ENCODE results near the gene NPPB. TPM values are rescaled to one million over a fixed set of nuclear protein-coding genes. Genes with fewer than 3 reads are reported as not detected.

The NPPB gene
- total and polyA plus RNA-seq, 2 experiments from 2014 or later: 0.95 TPM; not detected in 1

DNA sequence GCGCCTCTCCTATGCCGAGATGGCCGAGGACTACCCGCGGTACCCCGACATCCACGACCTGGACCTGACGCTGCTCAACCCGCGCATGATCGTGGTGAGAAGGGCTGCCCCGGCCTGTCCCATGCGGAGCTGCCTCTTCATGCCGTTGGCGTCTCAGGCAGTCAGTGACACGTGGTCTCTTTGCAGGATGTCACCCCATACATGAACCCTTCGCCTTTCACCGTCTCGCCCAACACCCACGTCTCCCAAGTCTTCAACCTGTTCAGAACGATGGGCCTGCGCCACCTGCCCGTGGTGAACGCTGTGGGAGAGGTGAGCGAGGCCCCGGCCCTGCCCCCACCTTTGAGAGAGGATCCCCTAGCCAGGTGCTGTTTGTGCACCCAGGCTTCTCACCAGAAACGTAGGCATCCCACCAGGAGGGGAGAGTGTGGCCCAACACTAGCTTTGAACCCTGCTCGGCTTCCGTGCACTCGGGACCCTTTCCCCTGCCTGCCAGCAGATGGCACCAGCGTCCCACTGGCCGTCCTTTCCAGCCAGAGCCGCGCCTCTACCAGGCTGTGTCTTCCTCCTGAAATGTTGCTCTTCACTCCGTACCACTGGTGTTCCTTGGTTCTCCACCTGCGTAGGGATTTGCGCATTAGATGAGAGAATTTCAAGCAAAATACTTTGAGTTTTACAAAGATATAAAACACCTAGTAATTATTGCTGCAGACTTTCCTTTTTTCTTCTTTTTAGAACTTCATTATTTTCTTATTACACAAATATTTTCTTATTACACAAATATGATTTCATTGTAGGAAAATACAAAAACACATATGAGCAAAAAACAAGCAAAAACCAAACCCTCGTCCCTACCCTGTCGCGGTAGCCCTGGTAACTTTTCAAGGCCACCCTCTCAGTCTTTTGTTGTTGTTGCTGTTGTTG, 20.1 kb downstream of the NPPB start:
- H3K79me2 ChIP-seq (replicated peaks; ENCODE audit: insufficient read depth): no peaks in the 10 kb centered on the region
- H3K4me2 ChIP-seq: no peak overlapping the region
- no peaks in the 10 kb centered on the region for H3K4me1 ChIP-seq (ENCODE audit: insufficient read depth)
- Mint-ChIP-seq H3K9me3 (no peaks in the 10 kb centered on the region), H3K27ac (peak overlapping the region; percentile 93), H3K36me3 (ENCODE audit: low read depth) (peaks cover 88% of the 10 kb centered on the region), H3K4me3 (no peak overlapping the region; the same call in 2 of the 3 replicates), H3K4me1 (no peaks in the 10 kb centered on the region; the same call in 2 of the 3 replicates), H3K27me3 (ENCODE audit: insufficient read depth, low read depth, poor library complexity) (peaks cover 11% of the 10 kb centered on the region)
- peaks cover 37% of the 10 kb centered on the region for H3F3A ChIP-seq (replicated peaks; ENCODE audit: low read depth)
- H3K36me3 ChIP-seq (ENCODE audit: insufficient read depth): peaks cover 65% of the 10 kb centered on the region
- DNase-seq (ENCODE audit: low spot score) (peak; percentile 80), ATAC-seq (peak; percentile 98)
- no peaks in the 10 kb centered on the region for H3K9me2 ChIP-seq (ENCODE audit: insufficient read depth)
- no peak overlapping the region for H3K4me3 ChIP-seq
- H4K20me1 ChIP-seq (replicated peaks; ENCODE audit: insufficient read depth): peaks cover 18% of the 10 kb centered on the region; the same call in 1 of the 2 replicates
- no peak overlapping the region for H2AFZ ChIP-seq
- no peaks in the 10 kb centered on the region for H3K27me3 ChIP-seq (ENCODE audit: insufficient read depth)
- TF ChIP-seq POLR2AphosphoS5 (IDR thresholded peaks at IDR 0.05; ENCODE audit: low read depth): no peak
- TF ChIP-seq, protein P1, sequence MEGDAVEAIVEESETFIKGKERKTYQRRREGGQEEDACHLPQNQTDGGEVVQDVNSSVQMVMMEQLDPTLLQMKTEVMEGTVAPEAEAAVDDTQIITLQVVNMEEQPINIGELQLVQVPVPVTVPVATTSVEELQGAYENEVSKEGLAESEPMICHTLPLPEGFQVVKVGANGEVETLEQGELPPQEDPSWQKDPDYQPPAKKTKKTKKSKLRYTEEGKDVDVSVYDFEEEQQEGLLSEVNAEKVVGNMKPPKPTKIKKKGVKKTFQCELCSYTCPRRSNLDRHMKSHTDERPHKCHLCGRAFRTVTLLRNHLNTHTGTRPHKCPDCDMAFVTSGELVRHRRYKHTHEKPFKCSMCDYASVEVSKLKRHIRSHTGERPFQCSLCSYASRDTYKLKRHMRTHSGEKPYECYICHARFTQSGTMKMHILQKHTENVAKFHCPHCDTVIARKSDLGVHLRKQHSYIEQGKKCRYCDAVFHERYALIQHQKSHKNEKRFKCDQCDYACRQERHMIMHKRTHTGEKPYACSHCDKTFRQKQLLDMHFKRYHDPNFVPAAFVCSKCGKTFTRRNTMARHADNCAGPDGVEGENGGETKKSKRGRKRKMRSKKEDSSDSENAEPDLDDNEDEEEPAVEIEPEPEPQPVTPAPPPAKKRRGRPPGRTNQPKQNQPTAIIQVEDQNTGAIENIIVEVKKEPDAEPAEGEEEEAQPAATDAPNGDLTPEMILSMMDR (conservative IDR thresholded peaks at IDR 0.05; ENCODE audit: low read depth in 2 of 2): peak; percentile 98 to 100
- TF ChIP-seq, protein P2, sequence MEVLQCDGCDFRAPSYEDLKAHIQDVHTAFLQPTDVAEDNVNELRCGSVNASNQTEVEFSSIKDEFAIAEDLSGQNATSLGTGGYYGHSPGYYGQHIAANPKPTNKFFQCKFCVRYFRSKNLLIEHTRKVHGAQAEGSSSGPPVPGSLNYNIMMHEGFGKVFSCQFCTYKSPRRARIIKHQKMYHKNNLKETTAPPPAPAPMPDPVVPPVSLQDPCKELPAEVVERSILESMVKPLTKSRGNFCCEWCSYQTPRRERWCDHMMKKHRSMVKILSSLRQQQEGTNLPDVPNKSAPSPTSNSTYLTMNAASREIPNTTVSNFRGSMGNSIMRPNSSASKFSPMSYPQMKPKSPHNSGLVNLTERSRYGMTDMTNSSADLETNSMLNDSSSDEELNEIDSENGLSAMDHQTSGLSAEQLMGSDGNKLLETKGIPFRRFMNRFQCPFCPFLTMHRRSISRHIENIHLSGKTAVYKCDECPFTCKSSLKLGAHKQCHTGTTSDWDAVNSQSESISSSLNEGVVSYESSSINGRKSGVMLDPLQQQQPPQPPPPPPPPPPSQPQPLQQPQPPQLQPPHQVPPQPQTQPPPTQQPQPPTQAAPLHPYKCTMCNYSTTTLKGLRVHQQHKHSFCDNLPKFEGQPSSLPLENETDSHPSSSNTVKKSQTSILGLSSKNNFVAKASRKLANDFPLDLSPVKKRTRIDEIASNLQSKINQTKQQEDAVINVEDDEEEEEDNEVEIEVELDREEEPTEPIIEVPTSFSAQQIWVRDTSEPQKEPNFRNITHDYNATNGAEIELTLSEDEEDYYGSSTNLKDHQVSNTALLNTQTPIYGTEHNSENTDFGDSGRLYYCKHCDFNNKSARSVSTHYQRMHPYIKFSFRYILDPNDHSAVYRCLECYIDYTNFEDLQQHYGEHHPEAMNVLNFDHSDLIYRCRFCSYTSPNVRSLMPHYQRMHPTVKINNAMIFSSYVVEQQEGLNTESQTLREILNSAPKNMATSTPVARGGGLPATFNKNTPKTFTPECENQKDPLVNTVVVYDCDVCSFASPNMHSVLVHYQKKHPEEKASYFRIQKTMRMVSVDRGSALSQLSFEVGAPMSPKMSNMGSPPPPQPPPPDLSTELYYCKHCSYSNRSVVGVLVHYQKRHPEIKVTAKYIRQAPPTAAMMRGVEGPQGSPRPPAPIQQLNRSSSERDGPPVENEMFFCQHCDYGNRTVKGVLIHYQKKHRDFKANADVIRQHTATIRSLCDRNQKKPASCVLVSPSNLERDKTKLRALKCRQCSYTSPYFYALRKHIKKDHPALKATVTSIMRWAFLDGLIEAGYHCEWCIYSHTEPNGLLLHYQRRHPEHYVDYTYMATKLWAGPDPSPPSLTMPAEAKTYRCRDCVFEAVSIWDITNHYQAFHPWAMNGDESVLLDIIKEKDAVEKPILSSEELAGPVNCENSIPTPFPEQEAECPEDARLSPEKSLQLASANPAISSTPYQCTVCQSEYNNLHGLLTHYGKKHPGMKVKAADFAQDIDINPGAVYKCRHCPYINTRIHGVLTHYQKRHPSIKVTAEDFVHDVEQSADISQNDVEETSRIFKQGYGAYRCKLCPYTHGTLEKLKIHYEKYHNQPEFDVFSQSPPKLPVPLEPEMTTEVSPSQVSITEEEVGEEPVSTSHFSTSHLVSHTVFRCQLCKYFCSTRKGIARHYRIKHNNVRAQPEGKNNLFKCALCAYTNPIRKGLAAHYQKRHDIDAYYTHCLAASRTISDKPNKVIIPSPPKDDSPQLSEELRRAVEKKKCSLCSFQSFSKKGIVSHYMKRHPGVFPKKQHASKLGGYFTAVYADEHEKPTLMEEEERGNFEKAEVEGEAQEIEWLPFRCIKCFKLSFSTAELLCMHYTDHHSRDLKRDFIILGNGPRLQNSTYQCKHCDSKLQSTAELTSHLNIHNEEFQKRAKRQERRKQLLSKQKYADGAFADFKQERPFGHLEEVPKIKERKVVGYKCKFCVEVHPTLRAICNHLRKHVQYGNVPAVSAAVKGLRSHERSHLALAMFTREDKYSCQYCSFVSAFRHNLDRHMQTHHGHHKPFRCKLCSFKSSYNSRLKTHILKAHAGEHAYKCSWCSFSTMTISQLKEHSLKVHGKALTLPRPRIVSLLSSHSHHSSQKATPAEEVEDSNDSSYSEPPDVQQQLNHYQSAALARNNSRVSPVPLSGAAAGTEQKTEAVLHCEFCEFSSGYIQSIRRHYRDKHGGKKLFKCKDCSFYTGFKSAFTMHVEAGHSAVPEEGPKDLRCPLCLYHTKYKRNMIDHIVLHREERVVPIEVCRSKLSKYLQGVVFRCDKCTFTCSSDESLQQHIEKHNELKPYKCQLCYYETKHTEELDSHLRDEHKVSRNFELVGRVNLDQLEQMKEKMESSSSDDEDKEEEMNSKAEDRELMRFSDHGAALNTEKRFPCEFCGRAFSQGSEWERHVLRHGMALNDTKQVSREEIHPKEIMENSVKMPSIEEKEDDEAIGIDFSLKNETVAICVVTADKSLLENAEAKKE (CRISPR knock-in tag; IDR thresholded peaks at IDR 0.05): no peak
- peak overlapping the region; percentile 55; the same call in 1 of the 2 replicates for H3K27ac ChIP-seq (ENCODE audit: low read depth)

Measured in GM23338 (cell line).